Gastroesophageal sphincter (tissue), 3 donors: Measurements from ENCODE around the gene TMEM221.

Source experiments
- EP300 ChIP-seq: sonication (generic); formaldehyde crosslinking; IDR thresholded peaks from one replicate; pipeline ENCODE4 v1.6.1; 2017; ENCODE audit warnings: antibody characterized with exemption, mild to moderate bottlenecking
- POLR2A ChIP-seq, 2 donors: fragments of 450-650 bp; IDR thresholded peaks; one replicate each; pipeline ENCODE4 v1.6.1; 2017; ENCODE audit warnings: antibody characterized with exemption in 2 of 2, mild to moderate bottlenecking in 2 of 2, moderate library complexity in 1 of 2
- TF ChIP-seq, protein P1 (sequence below), 4 experiments: fragments of 200-600 bp in 2 of 4; fragments of 450-650 bp in 2 of 4; sonication (generic) in 1 of 4; IDR thresholded peaks; one replicate each; pipeline ENCODE4 v1.5.1; 2017 to 2019; ENCODE audit warnings: antibody characterized with exemption in 4 of 4, mild to moderate bottlenecking in 2 of 4, moderate library complexity in 2 of 4

DNA sequence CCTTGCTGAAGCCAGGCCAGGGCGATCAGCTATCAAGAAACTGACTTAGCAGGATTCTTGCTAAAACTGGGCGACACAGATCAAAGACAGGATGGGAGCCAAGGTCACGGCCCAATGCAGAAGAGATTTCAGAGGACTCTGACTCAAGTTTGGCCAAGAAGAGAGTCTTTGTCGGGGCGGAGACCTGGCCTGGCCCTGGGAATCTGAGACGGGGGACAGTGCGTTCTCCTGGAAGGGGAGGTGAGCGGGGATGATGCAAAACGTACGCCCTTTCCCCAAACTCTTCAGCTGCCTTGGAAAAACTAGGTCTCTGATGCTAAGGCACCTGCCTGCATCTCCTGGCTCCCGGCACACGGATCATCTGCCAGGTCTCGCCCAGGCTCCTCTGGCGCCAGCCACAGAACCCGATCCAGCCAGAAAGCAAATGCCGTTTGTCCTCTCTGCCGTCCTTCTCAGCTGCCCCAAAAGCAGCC, 18.8 kb downstream of the TMEM221 start:
- TF ChIP-seq, protein P1, sequence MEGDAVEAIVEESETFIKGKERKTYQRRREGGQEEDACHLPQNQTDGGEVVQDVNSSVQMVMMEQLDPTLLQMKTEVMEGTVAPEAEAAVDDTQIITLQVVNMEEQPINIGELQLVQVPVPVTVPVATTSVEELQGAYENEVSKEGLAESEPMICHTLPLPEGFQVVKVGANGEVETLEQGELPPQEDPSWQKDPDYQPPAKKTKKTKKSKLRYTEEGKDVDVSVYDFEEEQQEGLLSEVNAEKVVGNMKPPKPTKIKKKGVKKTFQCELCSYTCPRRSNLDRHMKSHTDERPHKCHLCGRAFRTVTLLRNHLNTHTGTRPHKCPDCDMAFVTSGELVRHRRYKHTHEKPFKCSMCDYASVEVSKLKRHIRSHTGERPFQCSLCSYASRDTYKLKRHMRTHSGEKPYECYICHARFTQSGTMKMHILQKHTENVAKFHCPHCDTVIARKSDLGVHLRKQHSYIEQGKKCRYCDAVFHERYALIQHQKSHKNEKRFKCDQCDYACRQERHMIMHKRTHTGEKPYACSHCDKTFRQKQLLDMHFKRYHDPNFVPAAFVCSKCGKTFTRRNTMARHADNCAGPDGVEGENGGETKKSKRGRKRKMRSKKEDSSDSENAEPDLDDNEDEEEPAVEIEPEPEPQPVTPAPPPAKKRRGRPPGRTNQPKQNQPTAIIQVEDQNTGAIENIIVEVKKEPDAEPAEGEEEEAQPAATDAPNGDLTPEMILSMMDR (IDR thresholded peaks at IDR 0.05): no peak
- TF ChIP-seq POLR2A (IDR thresholded peaks at IDR 0.05) (no peak), EP300 (no peak)
